CD4-positive, alpha-beta T cell treated with Interleukin-17A for 4 hours (primary cell): Measurements from ENCODE around the gene PTGIR.

Experiments
- DNase-seq: peaks from one replicate; pipeline ENCODE4 v3.0.0-alpha.2; 2020; ENCODE audit warnings: mixed read lengths

The PTGIR gene

DNA sequence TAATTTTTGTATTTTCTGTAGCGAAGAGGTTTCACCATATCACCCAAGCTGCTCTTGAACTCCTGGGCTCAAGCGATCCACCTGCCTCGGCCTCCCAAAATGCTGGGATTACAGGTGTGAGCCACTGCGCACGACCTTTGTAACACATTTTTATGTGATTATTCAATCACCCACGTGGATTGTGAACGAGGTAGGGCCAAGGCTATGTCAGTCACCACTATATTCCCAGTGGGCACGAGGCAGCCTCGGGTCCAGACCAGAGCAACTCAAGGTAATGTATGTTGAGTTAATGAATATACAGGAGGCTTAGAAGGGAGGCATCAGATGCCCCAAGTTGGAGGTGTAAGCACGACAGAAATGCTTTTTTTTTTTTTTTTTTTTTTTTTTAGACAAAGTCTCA, 8.9 kb downstream of the PTGIR start:
- DNase-seq: no peak

DNA sequence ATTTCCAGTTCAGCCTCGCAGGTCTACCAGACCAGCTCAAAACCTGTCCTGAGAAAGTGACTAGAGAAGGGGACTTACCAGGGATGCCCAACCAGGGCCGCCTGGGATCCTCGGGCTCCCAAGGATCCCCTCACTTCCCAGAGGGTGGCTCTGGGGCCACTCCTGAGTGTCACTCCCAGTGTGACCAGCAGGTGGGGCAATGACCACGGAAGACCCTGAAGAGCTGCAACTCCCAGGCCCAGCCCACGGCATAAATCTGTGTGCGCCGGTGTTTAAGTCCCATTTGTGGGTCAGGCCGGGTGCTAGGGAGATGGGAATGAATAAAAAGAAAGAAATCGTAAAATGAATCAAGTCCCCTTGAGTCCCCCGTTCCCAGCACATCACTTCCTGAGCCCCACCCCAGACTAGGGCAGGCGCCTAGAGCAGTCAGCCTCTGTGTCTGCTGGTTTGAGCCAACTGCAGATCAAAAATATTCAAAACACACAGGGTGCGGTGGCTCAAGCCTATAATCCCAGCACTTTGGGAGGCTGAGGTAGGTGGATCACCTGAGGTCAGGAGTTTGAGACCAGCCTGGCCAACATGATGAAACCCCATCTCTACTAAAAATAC, 10.7 kb downstream of the PTGIR start:
- DNase-seq: peak; percentile 89

DNA sequence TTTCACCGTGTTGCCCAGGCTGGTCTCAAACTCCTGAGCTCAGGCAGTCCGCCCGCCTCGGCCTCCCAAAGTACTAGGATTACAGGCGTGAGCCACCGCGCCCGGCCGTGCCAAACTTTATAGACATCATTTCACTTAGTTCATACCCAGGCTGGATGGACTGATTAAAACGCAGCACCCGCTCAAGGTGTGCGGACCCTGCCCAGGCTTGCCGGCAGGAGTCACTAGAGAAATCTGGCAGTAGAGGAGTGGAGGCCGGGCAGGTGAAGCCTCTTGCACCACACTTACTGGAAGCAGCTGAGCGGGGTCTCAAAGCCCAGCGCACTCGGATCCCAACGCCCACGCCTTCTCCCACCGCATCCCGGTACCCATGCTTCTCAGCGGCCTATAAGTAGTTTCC, 11.4 kb downstream of the PTGIR start:
- DNase-seq: no peak

DNA sequence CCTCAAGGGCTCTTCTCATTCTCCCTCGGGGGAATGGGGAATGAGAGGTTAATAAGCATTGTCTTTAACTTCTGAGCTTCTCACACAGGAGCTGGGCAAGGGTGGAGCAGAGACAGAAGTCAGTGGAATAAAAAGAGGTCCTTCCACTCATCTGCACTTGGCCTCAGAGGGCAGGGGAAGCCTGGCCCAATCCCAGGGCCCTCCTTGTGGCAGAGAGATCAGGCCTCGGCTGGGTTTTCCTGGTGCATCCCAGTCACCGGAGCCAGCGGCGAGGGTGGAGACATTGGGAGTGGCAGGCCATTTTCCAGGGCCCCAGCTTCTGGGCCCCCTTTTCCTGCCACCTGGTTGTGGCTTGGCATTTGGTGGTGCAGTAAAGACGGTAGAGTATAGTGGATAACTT, 13.1 kb downstream of the PTGIR start:
- DNase-seq: peak; percentile 29

DNA sequence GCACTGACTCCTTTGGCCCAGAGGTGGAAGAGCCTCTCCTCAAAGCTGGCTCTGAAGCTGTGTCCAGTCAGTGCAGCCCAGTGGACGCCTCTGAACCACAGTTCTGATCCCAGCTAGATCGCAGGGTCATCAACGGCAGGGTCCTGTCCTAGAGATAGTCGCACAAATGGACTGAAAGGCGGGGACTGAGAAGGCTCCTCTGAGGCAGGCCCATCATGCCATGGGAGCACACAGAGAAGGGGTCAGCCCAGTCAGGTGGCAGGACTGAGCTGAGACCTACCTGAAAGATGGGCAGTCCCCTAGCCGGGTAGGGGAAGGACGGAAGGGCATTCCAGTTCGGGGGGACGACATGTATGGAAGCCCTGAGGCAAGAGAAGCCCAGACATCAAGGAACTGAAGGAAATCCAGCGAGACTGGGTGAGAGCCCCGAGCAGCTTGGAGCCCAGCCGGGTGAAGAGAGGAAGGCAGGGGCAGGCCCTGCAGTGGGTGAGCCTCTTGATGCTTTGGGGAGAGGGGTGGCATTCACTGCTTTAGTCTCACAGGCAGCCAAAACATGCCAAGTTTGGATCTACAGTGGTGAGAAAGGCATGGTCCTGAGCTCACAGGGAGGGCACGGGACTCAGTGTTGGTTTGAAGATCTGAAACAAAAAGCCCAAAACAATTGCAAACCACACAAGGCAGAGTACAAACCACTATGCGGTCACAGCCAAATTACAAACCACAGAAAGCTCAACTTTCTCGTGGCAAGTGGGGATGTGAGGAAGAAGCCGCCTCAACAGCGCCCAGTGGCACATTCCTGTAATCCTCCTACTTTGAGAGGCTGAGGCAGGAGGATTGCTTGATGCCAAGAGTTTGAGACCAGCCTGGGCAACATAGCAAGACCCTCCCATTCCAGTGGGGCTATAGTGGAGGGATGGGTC, 13.8 kb downstream of the PTGIR start:
- DNase-seq: peak; percentile 55

DNA sequence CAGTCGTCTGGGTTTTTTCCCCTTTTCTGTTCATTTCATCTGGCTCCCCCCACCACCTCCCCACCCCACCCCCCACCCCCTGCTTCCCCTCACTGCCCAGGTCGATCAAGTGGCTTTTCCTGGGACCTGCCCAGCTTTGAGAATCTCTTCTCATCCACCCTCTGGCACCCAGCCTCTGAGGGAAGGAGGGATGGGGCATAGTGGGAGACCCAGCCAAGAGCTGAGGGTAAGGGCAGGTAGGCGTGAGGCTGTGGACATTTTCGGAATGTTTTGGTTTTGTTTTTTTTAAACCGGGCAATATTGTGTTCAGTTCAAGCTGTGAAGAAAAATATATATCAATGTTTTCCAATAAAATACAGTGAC, 14.5 kb downstream of the PTGIR start:
- no peak for DNase-seq

DNA sequence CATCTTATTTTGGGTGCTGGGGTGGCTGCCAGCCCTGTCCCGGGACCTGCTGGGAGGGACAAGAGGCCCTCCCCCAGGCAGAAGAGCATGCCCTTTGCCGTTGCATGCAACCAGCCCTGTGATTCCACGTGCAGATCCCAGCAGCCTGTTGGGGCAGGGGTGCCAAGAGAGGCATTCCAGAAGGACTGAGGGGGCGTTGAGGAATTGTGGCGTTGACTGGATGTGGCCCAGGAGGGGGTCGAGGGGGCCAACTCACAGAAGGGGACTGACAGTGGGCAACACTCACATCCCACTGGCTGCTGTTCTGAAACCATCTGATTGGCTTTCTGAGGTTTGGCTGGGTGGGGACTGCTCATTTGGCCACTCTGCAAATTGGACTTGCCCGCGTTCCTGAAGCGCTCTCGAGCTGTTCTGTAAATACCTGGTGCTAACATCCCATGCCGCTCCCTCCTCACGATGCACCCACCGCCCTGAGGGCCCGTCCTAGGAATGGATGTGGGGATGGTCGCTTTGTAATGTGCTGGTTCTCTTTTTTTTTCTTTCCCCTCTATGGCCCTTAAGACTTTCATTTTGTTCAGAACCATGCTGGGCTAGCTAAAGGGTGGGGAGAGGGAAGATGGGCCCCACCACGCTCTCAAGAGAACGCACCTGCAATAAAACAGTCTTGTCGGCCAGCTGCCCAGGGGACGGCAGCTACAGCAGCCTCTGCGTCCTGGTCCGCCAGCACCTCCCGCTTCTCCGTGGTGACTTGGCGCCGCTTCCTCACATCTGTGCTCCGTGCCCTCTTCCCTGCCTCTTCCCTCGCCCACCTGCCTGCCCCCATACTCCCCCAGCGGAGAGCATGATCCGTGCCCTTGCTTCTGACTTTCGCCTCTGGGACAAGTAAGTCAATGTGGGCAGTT, 15.1 kb downstream of the PTGIR start:
- no peak for DNase-seq

DNA sequence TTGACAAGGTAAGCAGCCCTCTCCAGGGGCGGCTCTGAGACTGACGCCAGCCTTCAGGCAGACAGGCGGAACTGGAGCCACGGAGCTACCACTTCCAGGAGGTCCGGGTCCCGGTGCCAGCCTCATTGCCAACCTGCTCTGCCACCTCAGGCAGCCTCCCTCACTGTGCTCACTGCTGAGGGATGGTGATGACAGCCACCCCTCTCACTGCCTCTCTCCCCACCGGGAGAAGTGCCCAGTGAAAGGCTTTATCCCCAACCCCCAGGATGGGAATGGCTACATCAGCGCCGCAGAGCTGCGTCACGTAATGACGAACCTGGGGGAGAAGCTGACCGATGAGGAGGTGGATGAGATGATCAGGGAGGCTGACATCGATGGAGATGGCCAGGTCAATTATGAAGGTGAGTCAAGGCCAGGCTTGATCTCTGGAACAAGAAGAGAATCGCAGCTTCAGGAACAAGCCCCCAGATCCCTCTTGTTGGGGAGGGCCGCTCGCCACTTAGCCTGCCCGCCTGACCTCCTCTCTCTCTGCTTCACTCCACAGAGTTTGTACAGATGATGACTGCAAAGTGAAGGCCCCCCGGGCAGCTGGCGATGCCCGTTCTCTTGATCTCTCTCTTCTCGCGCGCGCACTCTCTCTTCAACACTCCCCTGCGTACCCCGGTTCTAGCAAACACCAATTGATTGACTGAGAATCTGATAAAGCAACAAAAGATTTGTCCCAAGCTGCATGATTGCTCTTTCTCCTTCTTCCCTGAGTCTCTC, 16.1 kb downstream of the PTGIR start:
- DNase-seq: no peak

DNA sequence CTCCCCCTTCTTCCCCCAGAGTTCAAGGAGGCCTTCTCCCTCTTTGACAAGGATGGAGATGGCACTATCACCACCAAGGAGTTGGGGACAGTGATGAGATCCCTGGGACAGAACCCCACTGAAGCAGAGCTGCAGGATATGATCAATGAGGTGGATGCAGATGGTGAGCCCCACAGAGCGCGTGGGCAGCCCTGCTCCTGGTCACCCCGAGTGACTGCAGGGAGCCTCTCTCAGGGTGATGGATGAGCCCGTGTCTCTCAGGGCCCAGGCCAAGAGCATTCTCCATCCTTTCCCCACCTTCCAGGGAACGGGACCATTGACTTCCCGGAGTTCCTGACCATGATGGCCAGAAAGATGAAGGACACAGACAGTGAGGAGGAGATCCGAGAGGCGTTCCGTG, 16.7 kb downstream of the PTGIR start:
- no peak for DNase-seq

DNA sequence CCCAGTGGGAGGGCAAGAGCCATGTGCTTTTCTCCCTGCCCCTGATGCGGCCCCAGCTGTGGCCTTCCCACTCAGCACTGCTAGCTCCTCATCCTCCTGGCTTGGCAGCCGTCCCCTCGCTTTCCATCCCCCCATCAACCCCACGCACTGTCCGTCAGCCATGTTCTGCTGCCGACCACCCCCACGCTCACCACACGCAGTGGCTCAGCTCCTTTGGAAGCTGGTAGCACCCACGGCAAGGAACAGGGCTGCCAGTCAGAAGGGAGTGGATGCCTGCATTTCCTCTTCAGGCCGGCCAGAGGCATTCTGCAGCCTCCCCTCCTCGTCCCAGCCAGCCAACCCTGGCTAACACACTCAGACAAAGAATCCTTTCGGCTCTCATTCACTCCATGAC, 17.4 kb downstream of the PTGIR start:
- no peak for DNase-seq

DNA sequence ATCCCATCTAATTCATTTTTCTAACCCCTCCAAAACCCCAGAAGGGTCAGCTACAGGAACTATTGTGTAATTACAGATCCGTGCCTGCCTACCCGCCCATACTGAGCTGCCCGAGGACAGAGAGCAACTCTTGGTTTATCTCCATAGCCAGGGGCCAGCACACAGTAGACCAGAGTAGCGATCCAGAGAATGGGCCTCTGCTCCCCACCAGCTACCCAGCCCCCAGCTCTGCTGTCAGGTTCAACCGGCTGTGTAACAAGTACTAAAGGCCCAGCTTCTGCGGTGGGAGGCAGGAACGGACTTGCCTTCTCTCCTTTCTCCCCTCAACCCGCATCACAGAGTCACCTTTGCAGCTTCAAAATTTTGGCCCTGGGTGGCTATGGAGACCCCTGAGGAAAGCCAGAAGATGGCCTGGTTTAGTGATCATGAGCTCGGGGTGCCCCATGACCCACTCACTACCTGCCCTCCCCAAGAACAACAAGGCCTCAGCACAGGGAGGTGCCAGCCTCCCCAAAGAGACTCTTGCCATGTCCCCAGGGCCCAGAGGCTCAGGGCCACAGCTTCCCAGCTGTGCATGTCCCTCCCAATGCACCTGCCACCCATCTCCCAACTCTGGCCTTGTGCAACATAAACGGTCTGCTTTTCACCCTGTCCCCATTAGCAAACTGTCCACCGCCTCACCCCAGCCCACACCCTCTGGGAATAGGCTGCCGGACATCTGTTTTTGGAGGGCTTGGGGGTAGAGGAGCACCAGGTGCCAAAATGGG, 18.0 kb downstream of the PTGIR start:
- DNase-seq: no peak

DNA sequence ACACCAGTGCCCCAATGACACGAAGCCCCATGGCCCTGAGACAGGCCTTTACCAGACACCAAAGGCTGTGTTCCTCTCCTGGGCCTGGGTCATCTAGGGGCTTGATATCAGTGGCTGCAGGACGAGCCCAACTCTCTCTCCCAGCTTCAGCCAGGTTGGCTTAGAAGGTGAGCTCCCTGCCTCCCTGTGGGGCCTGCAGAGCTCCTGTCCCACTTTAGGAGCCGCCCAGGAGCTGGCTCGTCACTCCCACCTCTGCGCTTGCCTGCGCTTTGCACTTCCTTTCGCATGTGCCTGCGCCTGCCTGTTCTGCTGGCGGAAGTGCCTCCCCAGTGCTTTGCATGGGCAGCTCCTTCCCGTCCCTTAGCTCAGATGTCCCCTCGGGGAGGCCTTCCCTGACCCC, 18.9 kb downstream of the PTGIR start:
- DNase-seq: no peak

DNA sequence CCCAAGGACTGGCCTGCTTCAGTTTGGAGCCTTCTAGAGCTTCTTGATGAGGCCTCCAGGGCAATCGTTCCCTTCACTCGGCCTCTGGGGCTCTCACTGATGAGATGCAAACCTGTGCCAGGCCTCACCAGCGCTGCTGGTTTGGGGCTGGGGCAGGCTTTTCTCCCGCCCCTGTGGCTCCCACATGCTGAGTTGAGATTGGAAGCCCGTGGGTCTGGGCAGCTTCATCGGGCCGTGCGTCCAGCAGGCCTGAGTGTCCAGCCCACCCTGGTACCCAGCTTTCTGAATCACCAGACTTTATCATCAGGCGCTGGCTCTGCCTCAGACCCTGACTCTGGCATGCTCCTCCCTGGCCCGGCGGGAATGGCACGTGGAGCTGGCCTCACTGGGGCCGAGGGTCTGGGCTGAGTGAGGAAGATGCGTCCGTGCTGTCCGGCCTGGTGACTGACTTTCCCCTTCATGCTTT, 19.5 kb downstream of the PTGIR start:
- DNase-seq: no peak

DNA sequence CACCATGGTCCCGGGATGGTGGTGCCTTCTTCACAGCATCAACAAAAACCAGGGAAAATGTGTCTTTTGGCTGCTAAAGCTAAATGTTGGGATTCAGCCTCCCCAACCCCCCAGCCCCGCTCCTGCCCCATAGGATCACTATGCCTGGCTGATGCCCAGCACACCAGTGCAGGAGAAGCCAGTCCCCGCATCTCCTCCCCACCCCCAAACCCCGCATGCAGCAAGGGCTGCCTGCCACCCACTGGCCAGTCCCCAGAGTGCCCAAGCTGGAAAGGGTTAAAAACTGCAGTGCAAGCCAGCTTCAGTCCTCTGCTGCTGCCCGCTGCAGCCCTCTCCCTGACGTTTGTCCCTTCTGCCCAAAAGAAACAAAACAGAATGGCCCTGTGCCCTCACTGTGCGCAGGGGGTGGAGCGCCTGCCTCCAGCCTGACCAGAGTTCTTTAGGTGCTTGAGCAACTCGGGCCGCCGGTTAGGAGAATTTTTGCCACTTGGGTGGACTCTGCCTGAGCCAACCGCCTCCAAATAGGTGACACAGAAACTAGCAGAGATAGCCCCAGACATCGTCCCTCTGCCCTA, 20.0 kb downstream of the PTGIR start:
- no peak for DNase-seq

DNA sequence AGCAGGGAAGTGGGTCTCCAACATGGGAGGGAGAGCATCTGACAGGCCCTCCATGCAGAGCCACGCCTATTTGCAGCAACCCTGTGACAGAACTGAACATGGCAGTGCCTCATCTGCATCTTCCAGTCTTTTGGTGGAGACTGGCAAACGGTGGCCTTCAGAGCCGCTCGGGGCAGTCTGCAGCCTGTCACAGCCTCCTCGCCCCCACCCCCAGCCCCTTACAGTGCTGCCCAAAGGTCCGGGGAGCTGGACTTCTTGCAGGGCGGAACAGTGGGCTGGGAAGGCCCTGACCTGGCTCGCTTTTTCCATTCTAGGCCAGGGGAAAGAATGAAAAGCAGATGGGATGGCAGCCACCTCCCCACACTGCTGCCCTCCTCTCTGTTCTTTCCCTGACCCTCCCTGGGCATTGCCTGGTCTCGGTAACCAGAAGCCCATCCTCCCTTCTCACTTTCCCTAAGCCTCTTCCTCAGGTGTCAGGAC, 21.1 kb downstream of the PTGIR start:
- no peak for DNase-seq

DNA sequence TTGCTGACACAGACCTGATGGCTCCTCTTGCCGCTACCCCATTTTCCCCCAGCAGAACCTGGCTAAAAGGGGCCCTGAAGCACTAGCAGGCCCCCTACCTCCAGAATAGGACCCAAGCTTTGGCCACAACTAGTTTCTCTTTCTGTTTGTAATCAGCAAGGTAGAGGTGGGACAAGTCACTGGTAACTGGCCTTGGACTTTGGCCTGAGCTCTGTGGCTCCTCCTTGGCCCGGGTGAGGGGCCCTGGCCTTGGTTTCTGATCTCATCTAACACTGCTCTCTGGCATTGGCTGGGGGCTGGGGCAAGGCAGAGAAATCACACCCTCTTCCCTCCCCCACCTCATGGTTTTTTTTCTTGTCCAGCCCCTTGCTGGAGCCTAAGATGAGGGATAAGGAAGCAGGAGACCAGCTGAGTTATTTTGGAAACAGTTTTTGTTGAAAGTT, 21.7 kb downstream of the PTGIR start:
- DNase-seq: no peak

DNA sequence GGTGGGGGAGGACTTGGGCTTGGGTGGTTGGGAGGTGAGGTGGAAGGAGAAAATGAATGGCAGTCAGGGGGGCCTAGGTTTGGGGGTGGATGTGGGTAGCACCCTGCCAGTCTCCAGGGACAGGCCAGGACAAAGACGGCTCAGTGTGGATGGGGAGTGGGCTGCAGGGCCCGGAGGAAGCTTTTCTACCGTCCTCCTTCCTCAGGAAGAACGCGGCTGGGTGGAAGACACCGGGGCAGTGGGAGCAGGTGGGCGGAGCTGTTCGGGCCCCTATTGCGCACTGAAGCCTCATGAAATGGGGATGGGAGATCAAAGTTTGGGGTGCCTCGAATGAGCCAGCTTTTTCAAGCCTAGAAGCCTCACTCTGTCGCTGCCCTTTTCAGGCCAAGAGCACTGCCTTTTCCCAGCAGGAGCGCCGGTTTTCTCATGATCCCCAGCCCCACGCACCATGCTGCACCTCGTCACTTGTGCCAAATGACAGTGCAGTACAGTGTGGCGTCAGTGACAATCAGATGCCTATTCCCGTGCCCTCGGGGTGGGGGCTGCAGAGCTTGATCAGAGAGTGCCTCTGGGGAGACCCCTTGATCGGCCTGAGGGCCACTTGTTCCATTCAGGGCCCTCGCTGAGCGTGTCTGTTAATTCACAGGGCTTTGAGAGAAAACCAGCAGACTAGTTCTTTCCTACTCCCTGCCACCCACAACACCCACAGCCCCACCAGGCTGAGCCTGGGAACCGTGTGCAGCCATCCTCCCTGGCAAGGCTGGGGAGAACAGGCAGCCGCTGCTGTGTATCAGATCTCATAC, 22.3 kb downstream of the PTGIR start:
- peak; percentile 43 for DNase-seq

DNA sequence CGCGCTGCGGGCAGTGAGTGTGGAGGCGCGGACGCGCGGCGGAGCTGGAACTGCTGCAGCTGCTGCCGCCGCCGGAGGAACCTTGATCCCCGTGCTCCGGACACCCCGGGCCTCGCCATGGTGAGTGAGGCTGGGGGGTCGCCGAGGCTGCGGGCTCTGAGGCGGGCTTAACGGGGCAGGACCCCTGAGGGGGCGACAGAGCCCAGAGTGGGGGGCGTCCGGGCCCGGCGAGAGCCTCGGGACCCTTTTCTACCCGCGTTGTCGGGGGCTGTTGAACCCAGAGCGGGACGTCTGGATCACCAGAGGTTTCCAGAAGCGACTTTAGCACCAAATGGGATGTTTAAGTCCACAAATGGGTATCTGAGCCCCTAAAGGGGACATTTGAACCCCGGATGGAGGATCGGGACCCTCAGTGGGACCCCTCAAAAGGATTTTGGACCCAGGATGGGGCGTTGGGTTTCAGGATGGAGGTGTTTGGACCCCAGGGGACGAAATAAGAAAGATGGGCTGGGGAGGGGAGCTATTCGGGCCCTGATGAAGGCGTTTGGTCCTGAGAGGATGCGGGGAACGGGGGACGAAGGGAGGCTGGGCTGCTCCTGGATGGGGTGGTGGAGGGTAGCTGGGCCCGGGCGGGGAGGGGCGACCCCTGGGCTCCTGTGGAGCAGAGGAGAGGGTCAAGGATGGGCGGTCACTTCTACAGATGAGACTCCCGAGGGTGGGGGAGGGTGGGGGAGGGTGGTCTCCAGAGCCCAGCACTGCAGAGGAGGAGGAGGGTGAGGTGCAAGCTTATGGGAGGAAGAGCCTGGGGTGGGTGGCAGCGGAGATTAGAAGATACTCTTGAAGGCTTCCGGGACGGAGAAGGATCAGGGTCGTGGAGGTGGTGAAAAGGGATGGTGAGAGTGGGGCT, 23.3 kb downstream of the PTGIR start, which contains the start of gene CALM3:
CALM3 (plus strand) TSS at position 13 of the 907 bp plus-strand sequence; CDS start at position 118, 105 bp downstream.
- peak; percentile 34 for DNase-seq
